Activated B cell treated with CpG ODN at 0.5 μM for 24 hours (primary cell): ENCODE data around the gene KCNF1. TPM values are rescaled to one million over a fixed set of nuclear protein-coding genes. Genes with fewer than 3 reads are reported as not detected.

Source experiments
- ATAC-seq: fragments of 200-7000 bp; cut with Tn5 transposase; one replicate; pipeline ENCODE4 v1.10.0; 2021; ENCODE audit warnings: low read depth, mild to moderate bottlenecking, moderate library complexity
- CTCF ChIA-PET: fragments of 350-600 bp; sonication (Branson Sonifier 250); formaldehyde crosslinking; loops from one replicate; lab custom pipeline; 2021; ENCODE audit warnings: antibody characterized with exemption; lab: Charles Lee
- POLR2A ChIA-PET: fragments of 350-600 bp; sonication (Branson Sonifier 250); formaldehyde crosslinking; loops from one replicate; lab custom pipeline; 2021; ENCODE audit warnings: antibody characterized with exemption; lab: Charles Lee
- DNase-seq: peaks from one replicate; pipeline ENCODE4 v3.0.0; 2022
- H3K27ac Mint-ChIP-seq: one replicate; pipeline ENCODE4 v1.8.0; 2020; ENCODE audit warnings: mixed read lengths
- H3K27me3 Mint-ChIP-seq: one replicate; pipeline ENCODE4 v1.8.0; 2021; ENCODE audit warnings: mixed read lengths
- H3K36me3 Mint-ChIP-seq: one replicate; pipeline ENCODE4 v1.8.0; 2021; ENCODE audit warnings: low read depth, mixed read lengths
- H3K4me1 Mint-ChIP-seq: one replicate; pipeline ENCODE4 v1.8.0; 2021; ENCODE audit warnings: mixed read lengths
- H3K4me3 Mint-ChIP-seq: one replicate; pipeline ENCODE4 v1.8.0; 2020; ENCODE audit warnings: mild to moderate bottlenecking, mixed read lengths
- H3K9me3 Mint-ChIP-seq: one replicate; pipeline ENCODE4 v1.8.0; 2020; ENCODE audit warnings: mixed read lengths
- CTCF ChIP-seq: fragments of 200-600 bp; IDR thresholded peaks from one replicate; pipeline ENCODE4 v1.8.0; 2022; ENCODE audit warnings: antibody characterized with exemption, mild to moderate bottlenecking
- intact Hi-C: fragments of 100-400 bp; cut with micrococcal nuclease; formaldehyde crosslinking; loops from one replicate; pipeline ENCODE4 v1.15.1; 2024
- total RNA-seq: library from RNA; stranded (reverse); gene quantifications from 2 replicates; pipeline ENCODE4 v1.2.3, GENCODE V29; 2022

The KCNF1 gene
- total RNA-seq, 1 donor from 2014 or later = not detected

- DNase-seq (no peak), ATAC-seq (no peak)
- Mint-ChIP-seq H3K27ac (no peak overlapping the region), H3K4me3 (no peak overlapping the region), H3K4me1 (no peaks in the 10 kb centered on the region), H3K9me3 (peaks cover under 1% of the 10 kb centered on the region), H3K36me3 (no peaks in the 10 kb centered on the region), H3K27me3 (peaks cover 7% of the 10 kb centered on the region)
- ChIA-PET CTCF (no interaction called here), POLR2A (interaction anchor here (0.6 kb wide), 1 partner anchor 261 kb away, joined by 4 read pairs; no protein-coding TSS in a partner anchor)
- intact Hi-C loops = no loop called here
- TF ChIP-seq CTCF = no peak
Observed at GRCh38 chr2:10933700-10934225, 22.0 kb downstream of the KCNF1 start.

- no peak for TF ChIP-seq CTCF
- ChIA-PET POLR2A (interaction anchor here (0.6 kb wide), 1 partner anchor 261 kb away, joined by 4 read pairs; no protein-coding TSS in a partner anchor), CTCF (no interaction called here)
- Mint-ChIP-seq H3K9me3 (peaks cover 7% of the 10 kb centered on the region), H3K4me3 (no peak overlapping the region), H3K27ac (no peak overlapping the region), H3K4me1 (no peaks in the 10 kb centered on the region), H3K36me3 (no peaks in the 10 kb centered on the region), H3K27me3 (peaks cover 6% of the 10 kb centered on the region)
- DNase-seq (no peak), ATAC-seq (no peak)
- intact Hi-C loops = no loop called here
Observed at GRCh38 chr2:10934308-10934978, 22.7 kb downstream of the KCNF1 start.

- peaks cover 9% of the 10 kb centered on the region for H3K9me3 Mint-ChIP-seq
- DNase-seq (no peak), ATAC-seq (no peak)
- H3K4me1 Mint-ChIP-seq = no peaks in the 10 kb centered on the region
- CTCF ChIA-PET = no interaction called here
- intact Hi-C loops = no loop called here
- H3K4me3 Mint-ChIP-seq = no peak overlapping the region
- no peak overlapping the region for H3K27ac Mint-ChIP-seq
- H3K27me3 Mint-ChIP-seq = peaks cover 3% of the 10 kb centered on the region
- H3K36me3 Mint-ChIP-seq = no peaks in the 10 kb centered on the region
- TF ChIP-seq CTCF = no peak
- POLR2A ChIA-PET = no interaction called here
Observed at GRCh38 chr2:10934979-10935350, 23.2 kb downstream of the KCNF1 start.

- intact Hi-C loops = no loop called here
- TF ChIP-seq CTCF = no peak
- H3K4me3 Mint-ChIP-seq = no peak overlapping the region
- peaks cover 9% of the 10 kb centered on the region for H3K9me3 Mint-ChIP-seq
- ATAC-seq (no peak), DNase-seq (no peak)
- no peaks in the 10 kb centered on the region for H3K4me1 Mint-ChIP-seq
- no peak overlapping the region for H3K27ac Mint-ChIP-seq
- ChIA-PET CTCF (no interaction called here), POLR2A (no interaction called here)
- H3K36me3 Mint-ChIP-seq = no peaks in the 10 kb centered on the region
- H3K27me3 Mint-ChIP-seq = peaks cover 3% of the 10 kb centered on the region
Observed at GRCh38 chr2:10935366-10935918, 23.7 kb downstream of the KCNF1 start.
